Measurements from ENCODE around the gene FCGR1A.
"Not testable (repeated sequence)": the region's sequence is repeated elsewhere in the genome, so short reads cannot be mapped to it uniquely, and the experiment has no call there.

DNA sequence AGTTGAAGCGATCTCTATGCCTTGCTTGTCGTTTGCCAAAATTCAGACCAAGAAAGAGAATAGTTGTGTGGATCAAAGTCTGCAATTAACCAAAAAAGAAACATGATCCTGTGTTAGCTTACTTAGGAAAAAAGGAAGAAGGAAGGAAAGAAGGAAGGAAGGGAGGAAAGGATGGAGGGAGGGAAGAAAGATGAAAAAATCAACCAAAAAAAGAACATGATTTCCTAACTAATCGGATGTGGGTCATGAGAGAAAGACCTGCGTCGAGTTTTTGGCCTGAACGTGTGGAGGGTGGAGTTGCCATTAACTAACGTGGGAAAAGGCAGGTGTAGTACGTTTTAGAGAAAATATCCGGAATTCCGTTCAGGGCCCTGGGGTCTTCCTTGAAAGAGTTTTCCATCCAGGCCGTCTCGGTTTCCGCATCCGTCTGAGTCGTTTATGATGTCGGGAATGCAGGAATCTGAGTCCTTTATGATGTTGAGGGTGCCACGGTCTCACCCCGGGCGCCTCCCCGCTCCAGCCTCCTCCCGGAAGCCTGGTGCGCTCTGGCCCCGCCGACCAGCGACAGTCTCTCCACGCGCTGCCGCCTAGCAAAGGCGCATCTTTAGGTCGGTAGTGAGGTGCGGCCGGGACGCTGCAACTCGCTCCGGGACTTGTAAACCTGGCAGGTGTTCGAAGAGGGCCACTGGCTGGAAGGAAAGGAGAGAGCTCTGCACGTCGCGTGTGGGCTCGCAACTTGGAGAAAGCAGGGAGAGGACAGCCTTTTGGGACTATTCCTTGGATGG is 34.9 kb upstream of the FCGR1A start:
- TF ChIP-seq, protein P1, sequence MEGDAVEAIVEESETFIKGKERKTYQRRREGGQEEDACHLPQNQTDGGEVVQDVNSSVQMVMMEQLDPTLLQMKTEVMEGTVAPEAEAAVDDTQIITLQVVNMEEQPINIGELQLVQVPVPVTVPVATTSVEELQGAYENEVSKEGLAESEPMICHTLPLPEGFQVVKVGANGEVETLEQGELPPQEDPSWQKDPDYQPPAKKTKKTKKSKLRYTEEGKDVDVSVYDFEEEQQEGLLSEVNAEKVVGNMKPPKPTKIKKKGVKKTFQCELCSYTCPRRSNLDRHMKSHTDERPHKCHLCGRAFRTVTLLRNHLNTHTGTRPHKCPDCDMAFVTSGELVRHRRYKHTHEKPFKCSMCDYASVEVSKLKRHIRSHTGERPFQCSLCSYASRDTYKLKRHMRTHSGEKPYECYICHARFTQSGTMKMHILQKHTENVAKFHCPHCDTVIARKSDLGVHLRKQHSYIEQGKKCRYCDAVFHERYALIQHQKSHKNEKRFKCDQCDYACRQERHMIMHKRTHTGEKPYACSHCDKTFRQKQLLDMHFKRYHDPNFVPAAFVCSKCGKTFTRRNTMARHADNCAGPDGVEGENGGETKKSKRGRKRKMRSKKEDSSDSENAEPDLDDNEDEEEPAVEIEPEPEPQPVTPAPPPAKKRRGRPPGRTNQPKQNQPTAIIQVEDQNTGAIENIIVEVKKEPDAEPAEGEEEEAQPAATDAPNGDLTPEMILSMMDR (IDR thresholded peaks at IDR 0.05), result not testable (repeated sequence)
- not testable (repeated sequence) for TF ChIP-seq POLR2AphosphoS5, POLR2A (IDR thresholded peaks at IDR 0.05)
